Suprapubic skin (tissue), 4 donors: ENCODE measurements around the gene FASTKD2.

ENCODE experiments used
- CTCF ChIP-seq, 2 donors: fragments of 200-600 bp in 1 of 2; fragments of 450-650 bp in 1 of 2; sonication (generic) in 1 of 2; IDR thresholded peaks; one replicate each; pipeline ENCODE4 v1.5.1; 2016 to 2019; ENCODE audit warnings: antibody characterized with exemption in 2 of 2, mild to moderate bottlenecking in 1 of 2, moderate library complexity in 1 of 2
- POLR2A ChIP-seq, 2 donors: fragments of 450-650 bp; IDR thresholded peaks; one replicate each; pipeline ENCODE4 v1.6.1; 2017; ENCODE audit warnings: antibody characterized with exemption in 2 of 2, mild to moderate bottlenecking in 2 of 2, moderate library complexity in 2 of 2
- POLR2AphosphoS5 ChIP-seq, 3 donors: sonication (generic); formaldehyde crosslinking; IDR thresholded peaks; one replicate each; pipeline ENCODE4 v1.6.1; 2017; ENCODE audit warnings: antibody characterized with exemption in 3 of 3

- TF ChIP-seq CTCF (IDR thresholded peaks at IDR 0.05) (no peak), POLR2AphosphoS5 (IDR thresholded peaks at IDR 0.05) (no peak), POLR2A (IDR thresholded peaks at IDR 0.05) (no peak)
These were observed 888 bp downstream of the FASTKD2 start for GRCh38 chr2:206766057-206766930.
